Activated naive CD4-positive, alpha-beta T cell treated with Interleukin-2 at 50 U/mL for 16 hours (primary cell): ENCODE measurements around the gene ZFP90.
"Not testable (repeated sequence)": the region's sequence is repeated elsewhere in the genome, so short reads cannot be mapped to it uniquely, and the experiment has no call there.

Experiments used
- DNase-seq: peaks from one replicate; pipeline ENCODE4 v3.0.0-alpha.2; 2020

The ZFP90 gene

DNA sequence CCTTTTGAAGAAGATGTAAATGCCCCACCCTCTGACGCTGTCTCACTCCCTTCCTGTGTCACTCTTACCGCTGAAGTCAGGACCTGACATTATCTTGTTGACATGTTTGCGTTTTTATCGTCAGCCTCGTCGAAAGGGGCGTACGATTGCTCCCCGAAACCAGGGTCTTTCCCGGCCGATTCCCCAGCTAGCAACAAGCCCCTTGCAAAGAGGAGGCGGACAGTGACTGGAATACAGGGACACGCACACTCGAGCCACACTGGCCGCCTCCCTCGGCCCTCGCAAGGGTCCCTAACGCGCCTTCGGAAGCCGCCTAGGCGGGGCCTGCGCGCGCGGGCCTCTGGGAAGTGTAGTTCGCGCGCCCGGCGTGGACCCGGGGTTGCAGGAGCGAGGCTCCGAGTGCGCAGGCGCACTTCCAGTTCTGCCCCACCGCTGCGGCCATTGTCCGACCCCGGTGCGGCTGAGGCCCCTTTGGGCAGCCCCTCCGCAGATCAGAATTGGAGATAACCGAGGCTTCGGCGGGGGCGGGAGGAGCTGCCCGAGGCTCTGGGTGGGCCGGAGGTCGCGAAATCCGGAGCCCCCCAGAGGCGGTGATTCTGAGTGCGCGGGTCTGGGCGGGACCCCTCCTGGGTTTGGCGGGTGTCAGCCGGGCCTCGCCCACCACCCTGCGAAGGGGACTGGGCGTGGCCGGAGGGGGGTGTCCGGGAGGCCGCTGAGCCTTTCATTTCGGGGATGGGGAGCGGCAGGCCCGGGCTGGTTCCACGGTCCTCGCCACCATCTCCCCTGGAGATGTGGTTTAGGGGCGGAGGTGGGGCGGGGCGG is at the start of gene ZFP90:
TSS of gene ZFP90 (plus strand) at position 412 of the 822 bp plus-strand sequence. CDS start 502 bp downstream, outside the sequence.
- DNase-seq = peak; percentile 85

DNA sequence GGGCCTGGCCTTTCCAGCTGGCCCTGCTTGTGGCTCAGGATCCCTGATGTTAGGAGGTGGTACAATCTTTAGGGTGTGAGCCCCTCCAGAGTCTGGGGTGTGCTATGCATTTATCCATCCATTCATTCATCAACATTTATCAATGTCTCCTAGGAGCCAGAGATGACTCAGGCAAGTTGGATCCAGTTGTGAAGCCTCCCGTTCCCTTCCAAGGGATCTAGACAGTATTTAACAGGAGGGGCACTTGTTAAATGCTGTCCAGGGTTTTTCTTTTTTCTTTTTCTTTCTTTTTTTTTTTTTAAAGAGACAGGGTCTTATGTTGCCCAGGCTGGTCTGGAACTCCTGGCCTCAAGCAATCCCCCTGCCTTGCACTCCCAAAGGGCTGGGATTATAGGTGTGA is 48.7 kb upstream of the ZFP90 start:
- DNase-seq = no peak

DNA sequence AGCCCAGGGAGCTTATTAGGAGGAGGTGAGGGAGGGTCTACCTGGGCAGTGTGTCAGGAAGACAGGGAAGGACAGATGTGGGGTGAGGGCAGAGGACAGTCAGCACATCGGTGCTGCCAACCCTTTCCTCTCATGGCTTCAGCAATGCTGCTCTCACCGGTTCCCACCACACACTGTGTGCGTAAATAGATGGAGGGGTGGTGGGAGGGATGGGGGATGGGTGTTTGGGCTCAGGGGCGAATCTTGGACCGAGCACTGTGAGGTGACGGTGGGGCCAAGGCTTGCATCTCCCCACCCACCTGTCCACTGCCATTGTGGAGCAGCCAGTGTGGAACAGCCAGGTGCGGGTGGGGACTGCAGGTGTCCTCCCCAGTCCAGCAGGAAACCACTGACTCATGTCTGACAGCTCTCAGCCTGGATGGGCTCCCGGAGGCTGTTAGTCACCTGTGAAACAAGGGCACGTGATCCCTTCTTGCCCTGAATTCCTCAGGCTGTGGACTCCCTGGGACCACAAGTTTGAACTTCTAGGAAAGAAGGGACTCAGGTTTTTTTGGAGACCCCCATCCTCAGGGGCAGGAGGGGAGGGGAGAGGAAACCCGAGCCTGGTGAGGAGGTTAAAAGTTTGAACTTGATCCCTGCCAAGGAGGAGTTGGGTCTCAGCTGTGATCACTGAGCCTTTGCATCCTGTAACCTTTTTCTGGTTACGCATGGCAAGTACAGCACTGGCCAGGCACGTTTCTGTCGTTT is 48.1 kb upstream of the ZFP90 start:
- DNase-seq = no peak

DNA sequence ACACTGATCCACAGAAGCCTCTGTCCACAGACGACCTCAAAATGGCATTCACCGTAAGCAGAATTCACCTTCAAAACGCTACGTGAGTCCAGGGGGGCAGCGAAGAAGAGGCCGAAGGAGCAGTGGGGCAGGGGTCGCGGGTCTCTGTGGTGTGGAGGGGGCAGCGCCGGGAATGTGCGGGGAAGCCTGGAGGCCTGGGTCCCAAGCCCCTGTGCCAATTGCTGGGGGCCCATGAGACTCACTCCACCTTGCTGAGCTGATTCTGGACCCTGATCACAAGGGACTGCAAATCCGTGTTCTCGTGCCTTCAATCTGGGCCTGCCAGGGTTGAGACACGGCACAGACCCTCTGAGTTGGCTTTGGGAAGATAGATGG is 47.5 kb upstream of the ZFP90 start:
- no peak for DNase-seq

DNA sequence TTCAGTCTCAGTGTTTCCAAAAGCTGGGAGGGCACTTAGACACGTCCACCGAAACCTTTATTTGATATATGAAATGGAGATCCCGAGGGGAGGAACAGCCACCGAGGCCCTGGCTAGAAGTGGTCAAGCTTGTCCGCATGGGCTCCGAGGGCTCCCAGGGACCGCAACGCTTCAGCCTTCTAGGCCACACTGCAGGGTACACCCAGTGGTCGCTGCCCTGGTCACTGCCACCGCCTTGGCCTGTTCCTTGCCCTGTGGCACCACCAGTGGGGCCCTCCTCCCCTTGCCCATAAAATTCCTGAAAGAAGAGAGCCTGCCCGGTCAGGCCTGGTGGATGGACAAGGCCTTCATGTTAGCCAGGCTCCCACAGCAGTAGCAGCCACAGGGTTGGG is 46.9 kb upstream of the ZFP90 start:
- DNase-seq = no peak

DNA sequence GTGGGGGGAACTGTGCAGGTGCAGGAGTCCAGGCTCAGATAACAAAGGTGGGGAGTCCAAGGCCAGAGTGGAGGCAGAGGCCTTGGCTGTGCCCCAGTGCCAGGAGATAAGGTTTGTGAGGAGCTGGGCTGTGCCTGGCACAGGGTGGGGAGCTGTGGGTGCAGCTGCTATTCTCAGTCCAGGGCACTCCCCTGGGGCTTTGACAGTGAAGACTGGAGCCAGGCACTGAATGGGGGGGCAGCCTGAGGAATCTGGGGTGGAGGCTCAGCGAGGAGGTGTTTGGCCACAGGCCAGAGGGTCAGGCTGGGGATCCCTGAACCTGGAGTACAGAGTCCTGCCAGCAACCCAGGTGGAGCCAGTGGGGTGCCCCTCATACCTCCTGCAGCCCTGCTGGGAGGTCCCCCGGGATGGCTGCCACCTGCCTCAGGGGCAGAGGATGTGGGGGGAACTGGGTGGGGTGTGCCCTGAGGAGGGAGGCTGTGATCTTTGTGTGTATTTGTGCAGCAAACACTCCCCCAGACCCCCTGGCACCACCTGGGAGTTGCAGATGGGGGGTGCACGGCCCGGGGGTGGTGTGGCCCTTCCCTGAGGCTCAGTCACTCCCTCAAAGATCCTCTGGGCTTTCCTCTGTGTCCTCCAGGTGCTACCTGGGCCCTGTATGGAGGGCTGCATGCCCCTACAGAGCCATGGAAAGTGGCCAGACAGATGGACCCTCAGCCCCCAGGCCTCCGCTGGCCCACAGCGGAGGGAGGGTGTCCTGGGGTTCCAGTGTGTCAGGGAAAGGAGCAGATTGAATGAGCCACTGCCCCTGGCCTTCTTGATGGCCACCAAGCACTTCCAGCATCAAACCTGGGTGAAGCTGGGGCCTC is 46.3 kb upstream of the ZFP90 start:
- DNase-seq = no peak

DNA sequence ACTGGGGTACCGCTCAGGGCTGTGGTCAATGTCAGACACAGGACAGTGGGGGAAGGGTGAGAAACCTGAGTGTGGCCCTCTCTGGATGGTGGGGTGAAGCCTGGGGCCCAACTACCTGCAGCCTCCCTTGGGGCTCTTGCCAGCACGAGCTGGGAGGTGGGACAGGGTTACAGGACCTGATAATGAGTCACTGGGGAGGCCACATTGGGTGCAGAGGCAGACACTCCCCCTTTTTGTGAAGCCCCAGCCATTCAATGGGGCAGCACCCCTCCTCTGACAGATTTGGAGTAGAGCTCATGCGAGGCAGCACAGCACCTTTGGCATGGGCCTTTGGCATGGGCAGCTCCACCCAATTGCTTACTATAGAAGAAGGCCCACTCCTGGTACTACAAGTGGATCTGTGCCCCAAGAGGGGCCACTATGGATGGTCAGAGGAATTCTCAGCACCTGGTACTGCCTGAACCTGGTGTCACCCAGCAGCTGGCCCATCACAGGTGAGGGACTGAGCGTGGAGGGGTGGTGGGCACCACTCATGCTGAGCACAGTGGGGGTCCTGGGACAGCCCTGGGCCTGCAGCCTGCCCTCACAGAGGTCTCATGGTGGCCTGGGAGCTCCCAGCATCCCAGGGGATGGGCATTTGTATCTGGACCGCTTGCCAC is 45.5 kb upstream of the ZFP90 start:
- DNase-seq = no peak

DNA sequence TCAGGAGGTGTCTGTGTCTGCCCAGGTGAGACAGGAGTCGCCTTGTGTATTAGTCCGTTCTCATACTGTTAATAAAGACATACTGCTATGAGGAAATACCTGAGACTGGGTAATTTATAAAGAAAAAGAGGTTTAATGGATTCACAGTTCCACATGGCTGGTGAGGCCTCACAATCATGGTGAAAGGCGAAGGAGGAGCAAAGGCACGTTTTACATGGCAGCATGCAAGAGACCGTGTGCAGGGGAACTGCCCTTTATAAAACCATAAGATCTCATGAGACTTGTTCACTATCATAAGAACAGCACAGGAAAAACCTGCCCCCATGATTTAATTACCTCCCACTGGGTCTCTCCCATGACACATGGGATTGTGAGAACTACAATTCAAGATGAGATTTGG is 44.8 kb upstream of the ZFP90 start:
- not testable (repeated sequence) for DNase-seq

DNA sequence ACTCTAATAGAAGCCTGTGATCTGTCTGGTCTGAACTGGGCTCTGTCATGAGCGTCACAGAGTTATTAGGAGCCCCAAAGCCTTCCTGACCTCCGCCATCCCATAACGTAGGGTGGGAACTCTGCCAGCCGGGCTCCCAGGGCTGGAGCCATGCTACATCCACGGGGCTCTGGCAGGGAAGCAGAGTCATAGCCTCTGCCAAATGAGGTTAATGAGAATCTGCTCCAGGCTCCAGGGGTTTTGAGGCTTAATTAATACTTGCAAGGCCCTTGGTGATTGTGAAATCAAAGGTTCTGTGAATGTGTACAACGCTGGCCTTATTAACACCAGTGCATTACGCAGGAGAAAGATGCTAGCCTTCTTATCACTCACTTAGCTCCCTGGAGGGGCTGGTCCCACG is 42.4 kb upstream of the ZFP90 start:
- no peak for DNase-seq

DNA sequence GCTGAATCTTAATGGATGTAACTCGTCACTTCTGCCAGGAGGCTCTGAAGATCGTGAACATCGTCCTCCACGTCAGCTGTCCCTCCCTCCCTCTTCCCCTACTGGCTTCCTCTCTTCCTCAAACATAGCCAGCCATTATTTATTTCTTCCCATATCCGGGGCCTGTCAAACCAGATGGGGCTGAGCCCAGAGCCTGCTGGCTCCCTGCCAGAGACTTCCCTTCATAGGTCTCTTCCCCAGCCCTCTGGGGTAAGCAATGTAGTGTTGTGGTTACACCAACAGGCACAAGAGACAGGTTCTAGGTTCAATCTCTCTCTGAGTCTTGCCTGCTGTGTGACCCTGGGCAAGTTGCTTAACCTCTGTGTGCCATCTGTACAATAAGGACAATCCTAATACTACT is 40.1 kb upstream of the ZFP90 start:
- no peak for DNase-seq

DNA sequence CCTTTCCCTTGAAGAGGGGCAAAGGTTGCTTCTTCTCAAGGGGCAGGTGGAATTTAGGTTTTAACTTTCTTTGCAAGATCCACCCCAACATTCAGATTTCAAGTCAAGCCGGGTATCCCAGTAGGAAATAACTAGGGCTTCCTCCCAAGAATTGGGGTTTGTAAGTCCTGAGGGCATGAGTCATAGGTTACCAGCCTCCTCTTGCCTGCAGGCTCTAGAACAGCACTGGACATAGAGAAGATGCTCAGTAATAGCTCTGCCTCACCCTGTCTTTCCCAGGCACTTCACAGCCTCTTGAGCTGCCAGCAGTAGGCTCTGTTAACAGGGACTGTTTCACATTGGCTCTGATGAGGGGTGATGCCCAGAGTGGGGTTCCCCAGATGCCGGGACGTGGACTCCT is 35.8 kb upstream of the ZFP90 start:
- DNase-seq = no peak

DNA sequence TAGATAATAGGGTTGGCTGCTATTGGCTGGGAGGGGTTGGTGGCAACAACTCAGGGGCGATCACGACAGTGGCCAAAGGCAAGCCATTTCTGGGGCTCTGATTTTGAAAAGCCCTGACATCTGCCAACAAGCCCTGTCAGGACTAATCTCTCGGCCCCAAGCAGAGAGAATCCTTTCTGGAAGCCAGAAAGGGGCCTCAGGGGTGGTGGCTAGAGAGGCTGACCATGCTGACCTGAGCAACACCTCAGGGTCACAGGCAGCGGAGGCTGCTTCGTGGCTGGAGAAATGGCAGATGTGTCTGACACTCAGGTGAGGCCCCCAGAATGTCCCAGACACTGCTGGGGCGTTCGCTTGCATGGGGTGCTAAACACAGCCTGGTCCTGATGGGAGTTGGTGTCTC is 35.0 kb upstream of the ZFP90 start:
- DNase-seq = no peak

DNA sequence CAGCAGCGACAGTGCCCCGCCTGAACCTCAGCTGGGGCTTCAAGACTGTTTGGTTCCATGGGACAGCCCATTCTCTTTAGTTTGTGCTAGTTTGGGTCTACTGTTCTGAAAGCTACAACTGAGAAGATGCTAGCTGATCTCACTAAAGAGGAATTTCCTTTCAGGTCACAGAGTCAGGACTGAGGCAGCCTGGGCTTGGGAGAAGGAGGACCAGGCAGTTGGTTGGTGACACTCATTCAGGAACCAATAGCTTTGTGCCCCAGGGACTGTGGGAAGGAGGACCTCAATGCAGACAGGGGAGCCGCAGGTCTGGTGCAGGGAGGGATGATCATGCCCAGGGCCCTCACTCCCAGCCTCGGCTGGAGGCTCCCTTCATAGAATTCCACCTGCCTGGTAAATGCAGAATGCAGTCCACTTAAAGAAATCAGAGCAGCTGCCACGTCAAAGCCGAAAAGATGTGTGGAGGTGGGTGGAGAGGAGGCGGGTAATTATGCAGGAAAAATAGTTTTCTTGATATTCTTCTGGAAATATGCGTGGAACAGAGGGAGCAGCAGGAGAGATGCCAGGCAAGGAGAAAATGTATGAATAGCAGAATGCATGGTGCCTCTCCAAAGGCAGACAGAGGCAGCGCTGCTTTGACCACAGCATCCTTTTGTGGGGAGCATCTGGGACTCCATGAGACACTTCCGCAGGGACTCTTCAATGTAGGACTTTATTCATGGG is 32.6 kb upstream of the ZFP90 start:
- no peak for DNase-seq

DNA sequence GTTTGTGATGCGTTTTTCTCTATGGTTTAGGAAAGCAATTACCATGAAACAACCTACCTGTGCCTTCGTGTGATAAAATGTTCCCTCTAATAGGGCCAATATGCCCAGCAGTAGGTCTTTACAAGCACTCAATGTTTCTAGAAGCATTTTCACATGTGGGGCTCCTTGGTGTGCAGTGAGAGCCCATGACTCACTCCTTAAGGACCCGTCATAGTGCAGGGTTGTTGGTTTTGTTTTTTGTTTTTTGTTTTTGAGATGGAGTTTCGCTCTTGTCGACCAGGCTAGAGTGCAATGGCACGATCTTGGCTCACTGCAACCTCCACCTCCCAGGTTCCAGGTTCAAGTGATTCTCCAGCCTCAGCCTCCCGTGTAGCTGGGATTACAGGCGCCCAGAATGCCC is 31.1 kb upstream of the ZFP90 start:
- no peak for DNase-seq

DNA sequence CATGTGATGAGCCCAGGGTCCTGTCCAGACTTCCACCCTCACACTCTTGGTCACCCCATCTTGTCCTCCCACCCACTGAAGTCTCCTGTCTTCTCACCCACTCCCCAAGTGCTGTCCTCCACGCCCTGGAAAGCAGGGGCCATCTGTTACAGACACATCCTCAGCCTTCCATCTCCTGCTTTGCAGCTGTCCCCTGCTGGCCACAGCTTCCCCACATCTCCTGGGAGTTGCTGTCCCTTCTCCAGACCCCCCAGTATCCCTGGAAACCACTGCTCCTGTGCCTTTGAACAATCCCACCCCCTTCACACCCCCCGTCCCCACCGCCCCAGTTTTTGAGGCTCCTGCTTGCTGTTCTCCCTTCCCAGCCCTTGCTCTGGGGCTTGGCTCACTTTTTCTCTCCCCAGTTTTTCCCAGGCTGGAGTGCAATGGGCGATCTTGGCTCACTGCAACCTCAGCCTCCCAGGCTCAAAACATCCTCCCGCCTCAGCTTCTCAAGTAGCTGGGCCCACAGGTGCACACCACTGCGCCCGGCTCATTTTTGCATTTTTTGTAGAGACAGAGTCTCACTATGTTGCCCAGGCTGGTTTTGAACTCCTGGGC is 30.4 kb upstream of the ZFP90 start:
- DNase-seq = no peak

DNA sequence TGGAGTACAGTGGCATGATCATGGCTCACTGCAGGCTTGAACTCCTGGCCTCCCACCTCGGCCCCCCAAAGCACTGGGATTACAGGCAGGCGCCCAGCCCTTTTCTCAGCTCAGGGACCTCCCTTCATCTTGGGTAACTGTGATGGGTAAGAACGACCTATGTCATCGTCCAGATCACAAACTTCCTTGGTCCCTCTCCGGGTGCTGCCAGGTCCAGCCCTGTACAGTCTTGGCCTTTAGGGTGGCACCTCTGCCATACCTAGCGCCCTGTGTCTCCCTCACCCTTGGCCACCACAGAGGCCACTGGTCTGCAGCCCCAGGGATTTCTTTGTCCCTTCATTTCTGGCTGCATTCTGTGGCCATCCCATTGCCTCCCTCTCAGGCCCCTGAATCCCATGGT is 29.7 kb upstream of the ZFP90 start:
- DNase-seq = no peak

DNA sequence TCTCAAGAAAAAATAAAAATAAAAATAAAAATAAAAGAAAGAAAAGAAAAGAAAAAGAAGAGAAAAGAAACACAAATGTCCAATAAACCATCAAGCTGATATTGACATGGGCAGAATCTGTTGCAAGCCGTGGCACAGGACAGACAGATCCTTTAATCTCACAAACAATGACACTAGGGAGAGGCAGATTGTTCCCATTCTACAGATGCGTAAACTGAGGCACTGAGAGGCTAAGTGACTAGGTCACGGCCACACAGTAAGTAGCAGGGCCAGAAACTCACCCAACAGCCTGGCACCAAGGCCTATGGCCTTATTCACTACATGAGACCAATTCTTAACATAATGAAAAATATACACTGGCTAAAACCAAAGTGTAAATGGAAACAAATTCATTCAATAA is 28.3 kb upstream of the ZFP90 start:
- DNase-seq = no peak

DNA sequence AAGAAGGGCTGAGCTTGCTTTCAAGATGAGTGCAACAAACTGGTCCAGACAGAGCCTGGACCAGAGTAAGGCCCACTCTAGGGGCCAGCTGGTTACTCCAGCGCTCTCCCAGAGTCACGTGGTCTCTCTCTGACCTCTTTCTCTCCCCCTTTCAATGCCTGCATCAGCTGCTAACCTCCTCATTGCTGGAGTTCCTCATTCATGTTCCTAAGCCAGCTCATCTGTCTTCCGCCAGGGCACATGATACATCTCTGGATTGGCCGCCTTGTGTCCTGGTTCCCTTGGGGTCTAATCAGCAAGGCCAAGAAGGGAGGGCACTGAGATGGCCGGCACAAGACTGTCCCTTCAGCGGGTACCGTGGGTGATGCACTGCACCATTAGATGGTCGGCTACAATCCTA is 26.9 kb upstream of the ZFP90 start:
- DNase-seq = no peak

DNA sequence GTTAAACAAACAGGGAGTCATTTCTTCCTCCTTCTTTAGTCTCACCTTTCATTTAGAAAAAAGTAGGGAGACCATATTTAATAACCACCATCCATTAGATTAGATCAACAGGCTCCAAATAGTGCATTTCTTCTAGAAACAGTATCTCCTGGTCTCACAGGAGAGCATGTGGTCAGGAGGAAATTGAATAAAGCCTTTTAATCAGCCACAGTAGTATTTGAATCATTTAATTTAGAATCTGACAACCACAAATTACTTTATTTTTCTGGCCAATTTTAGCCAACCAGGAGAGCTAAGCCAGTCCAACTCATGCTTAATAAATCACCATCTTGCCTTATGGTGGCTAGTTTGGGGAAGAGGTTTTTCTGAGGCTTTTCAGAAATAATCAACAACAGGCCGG is 26.3 kb upstream of the ZFP90 start:
- DNase-seq = no peak

DNA sequence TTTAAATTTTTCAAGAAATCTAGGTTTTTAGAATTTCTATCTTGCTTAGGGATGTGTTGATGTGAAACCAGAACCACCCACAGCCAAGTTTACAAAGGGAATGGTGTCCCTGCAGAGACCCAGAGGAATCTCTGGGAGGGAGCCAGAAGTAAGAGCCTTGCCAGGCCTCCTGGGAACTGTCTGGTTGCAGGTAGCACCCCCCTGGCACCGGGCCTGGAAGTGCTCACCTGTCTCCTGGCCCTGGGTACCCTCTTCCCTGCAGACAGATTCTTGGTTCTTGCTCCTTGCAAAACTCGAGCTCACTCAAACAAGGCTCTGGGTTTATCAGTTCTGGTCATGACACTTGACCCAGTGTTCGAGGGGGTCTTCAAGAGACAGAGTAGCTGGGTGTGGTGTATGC is 24.6 kb upstream of the ZFP90 start:
- no peak for DNase-seq

DNA sequence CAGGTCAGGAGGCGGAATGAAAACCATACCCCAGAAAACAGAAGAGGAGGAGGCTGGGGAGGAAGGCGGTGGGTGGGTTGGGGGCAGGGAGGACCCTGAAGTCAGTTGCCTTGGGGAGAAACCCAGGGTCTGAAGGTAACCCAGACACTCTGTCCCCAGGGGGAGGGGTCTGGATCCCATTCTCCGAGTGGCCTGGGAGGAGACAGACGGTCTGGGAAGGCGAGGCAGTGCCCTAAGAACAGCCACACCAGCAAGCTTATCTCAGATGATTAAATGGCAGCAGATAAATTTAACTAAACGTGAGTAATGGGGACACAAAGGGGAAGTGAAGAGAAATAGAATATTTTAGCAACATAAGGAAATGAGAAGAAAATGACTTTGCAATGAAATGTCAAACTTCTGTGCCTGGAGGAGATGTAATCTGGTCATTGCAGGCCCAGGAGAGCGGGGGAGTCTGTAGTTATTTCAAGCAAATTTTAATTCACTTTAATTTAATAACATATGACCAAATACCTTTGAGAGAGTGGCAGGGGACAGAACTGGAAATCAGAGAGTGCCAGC is 21.4 kb upstream of the ZFP90 start:
- DNase-seq = no peak
